HG03135 (cell line): ENCODE data around the gene WT1.

Experiments used
- ATAC-seq: cut with Tn5 transposase; IDR thresholded peaks from one replicate; pipeline ENCODE4 v1.9.1; 2021; ENCODE audit warnings: mild to moderate bottlenecking, moderate library complexity; ENCODE audit not compliant: unreplicated experiment

Gene WT1

DNA sequence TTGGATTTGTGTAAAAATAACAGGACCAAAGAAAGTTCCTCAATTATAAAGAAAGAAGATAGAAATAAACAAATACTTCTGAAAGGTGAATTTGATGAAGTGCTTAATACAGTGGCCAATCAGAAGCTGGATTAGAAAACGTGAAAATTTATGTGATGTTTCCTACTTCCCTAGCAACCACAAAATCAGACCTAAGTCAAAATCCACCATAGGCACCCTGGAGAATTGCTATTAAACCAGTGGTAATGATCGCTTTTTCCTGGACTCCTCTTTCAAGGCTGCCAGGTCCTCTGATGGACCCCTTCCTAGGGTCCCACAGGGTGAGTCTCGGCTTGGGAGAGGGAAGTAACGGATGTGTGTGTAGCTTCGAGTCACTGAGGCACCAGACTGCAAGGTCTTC, 9.6 kb downstream of the WT1 start:
- no peak for ATAC-seq

DNA sequence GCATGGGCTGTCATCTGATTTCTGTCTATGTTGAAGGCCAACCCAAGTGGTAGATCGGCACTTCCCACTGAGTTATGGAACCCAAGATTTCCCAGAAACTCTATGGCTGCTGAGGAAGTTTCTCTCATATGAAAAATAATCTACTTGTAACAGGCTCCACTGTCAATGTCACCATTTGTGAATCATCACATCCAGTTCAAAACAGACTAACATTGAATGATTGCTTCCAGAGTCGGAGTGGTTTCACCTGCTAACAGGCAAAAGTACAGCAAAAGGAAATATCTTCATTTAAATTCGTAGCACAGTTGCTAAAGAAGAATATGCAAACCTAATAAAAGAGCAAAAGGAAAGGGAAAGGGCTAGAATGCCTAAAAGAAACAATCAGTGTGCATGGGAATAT, 12.8 kb downstream of the WT1 start:
- ATAC-seq: no peak

GRCh38 chr11:32421992-32422391, 13.3 kb downstream of the WT1 start:
- no peak for ATAC-seq

GRCh38 chr11:32420937-32421901, 14.1 kb downstream of the WT1 start:
- ATAC-seq: peak; percentile 82

DNA sequence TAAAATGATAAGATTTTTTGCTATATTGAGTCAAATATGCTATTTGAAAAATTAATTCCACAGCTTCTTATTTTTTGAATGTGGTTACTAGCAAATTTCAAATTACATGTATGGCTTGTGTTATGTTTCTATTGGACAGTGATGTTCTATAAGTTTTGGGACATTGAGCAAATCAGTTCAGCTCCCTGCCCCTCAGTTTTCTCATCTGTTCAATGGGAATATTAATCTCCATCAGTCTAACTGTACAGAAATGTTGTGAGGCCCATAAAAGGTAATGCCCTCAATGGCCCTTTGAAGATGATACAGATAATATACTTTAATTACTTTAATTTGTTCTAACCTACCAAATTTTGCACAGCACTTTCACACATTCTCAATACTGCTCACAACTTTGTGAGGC, 15.2 kb downstream of the WT1 start:
- ATAC-seq: no peak

- ATAC-seq: no peak
Observed at GRCh38 chr11:32418836-32419235, 16.5 kb downstream of the WT1 start.

GRCh38 chr11:32417806-32418205, 17.5 kb downstream of the WT1 start:
- no peak for ATAC-seq

DNA sequence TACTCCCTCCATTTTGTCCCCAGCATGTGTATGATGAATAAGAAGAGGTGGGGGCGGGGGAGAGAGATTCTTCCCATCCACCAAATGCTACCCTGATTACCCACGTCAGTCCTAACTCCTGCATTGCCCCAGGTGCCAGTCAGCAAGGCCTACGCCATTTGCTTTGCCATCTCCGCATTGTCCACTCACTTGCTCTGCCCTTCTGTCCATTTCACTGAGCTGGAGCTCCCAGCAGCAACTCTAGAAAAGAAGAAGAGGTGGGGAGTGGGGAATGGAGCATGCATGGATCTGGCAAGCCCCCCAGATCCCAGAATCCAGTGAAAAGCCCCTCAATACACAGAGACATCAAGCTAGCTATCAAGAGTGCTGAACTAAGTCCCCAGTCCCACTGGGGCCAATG, 19.0 kb downstream of the WT1 start:
- no peak for ATAC-seq

GRCh38 chr11:32414925-32415324, 20.4 kb downstream of the WT1 start:
- no peak for ATAC-seq

GRCh38 chr11:32411942-32412615, 23.3 kb downstream of the WT1 start:
- ATAC-seq: no peak

DNA sequence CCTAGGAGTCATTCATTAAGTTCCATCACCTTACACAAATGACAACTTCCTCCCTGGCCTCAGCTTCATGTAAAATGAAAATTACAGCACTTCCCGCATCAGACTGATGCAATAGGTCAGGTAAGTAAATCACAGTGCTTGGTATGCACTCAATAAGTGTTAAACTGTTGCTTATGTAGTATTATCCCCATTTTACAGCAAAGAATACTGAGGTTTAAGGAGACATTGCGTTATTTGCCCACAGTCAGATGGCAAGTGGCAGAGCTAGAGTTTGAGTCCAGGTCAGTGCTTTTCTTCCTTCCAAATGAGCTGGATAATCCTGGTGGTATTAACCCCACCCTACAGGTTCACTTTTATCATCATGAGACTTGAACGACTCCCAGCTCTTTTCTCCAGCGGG, 29.7 kb downstream of the WT1 start:
- ATAC-seq: no peak

DNA sequence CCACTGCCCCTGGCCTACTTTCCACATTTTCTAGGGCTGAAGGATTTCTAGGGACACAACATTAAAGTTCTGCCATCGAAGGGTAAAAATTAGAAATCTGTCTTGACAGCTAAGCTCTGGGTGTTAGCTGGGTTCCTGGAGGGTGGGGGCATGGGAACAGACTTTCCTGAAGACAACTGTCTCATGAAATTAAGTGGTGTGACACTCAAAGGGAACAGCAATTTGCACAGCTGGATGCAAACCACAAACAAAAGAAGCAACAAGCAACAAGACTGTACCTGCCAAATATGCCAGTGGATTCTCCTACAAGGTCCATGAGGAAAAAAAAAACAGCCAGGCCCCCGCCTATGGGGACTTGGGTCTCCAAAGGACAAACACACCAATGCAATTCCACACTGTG, 32.5 kb downstream of the WT1 start:
- ATAC-seq: no peak

DNA sequence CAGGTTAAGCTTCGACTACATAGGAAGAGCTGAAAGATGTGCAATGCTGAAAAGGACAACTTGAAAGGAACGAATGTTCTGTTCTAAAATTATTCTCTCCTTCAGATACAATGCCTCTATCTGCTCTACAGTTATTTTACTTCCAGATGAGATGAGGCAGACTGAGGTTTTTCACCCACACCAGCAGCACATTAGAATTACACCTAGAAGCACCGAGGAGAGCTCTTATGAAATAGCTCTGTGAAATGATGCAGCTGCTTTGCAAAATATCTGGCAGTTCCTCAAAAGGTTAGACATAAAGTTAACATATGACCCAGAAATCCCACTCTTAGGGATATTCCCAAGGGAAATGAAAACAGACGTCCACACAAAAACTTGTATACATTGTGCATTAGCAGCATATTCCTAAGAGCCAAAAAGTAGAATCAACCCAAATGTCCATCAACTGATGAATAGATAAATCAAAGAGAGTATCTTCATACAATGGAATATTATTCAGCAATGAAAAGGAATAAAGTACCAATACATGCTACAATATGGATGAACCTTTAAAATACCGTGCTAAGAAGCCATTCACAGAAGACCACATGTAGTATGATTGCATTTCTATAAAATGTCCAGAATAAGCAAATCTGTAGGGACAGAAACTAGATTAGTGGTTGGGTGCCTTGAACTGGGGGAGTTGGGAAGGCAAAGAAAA, 34.5 kb downstream of the WT1 start:
- ATAC-seq: no peak

GRCh38 chr11:32400196-32400595, 35.1 kb downstream of the WT1 start:
- no peak for ATAC-seq

GRCh38 chr11:32396991-32397390, 38.3 kb downstream of the WT1 start:
- no peak for ATAC-seq

GRCh38 chr11:32396331-32396730, 39.0 kb downstream of the WT1 start:
- peak; percentile 72 for ATAC-seq

DNA sequence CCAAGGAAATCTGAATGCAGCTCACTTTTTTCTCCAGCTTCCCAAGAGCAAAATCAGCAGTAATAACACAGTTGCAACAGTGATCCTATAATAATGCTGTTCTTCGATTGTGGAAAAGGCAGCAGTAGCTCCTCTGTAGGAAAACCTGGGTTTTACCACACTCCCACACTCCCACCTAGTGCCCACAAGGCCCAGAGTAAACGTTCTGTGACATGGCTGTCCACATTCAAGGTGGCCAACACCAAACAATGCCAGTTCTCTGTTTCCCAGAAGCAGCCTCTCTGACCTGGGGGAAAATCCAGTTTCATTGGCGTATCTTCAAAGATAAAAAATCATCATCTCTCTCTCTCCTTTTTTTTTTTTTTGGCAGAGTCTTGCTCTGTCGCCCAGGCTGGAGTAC, 40.2 kb downstream of the WT1 start:
- no peak for ATAC-seq

GRCh38 chr11:32392840-32393239, 42.5 kb downstream of the WT1 start:
- ATAC-seq: no peak

DNA sequence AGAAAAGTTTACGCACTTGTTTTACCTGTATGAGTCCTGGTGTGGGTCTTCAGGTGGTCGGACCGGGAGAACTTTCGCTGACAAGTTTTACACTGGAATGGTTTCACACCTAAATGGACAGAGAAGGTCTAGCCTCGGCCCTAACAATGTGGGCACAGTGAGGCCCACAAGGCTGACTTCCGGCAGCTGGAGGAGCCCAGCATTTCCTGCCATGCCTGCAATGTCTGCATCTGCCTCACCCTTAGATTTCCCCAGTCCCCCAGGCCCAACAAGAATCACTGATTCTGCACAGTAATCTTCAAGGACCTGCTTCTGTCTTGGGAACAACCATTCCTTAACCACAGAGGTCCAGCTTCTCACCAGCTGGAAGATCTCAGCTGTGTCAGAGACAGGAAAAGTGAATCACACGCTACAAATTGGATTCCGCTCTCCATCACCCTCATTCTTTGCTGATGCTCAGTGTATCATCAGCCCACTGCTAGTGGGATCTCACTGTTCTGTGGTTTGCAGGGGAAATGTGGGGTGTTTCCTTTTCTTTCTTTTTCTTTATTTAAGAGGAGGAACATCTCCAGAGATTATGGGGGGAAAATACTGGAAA, 43.3 kb downstream of the WT1 start:
- no peak for ATAC-seq

DNA sequence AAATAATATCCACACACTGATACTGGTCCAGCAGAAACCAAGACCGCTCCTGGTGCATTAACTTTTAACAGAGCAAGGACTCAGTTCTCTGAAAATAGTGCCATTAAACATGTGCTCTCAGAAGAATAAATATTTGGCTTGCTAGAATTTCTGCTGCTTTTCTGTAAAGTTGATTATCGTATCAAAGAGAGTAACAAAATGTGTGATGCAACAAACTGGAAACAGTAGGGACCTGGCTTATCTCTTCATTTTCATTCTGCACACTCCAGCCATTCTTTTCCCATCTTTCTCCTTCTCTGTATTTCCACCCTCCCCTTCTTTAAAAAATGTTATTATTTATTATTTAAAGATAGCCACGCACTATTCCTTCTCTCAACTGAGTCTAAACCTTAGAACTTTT, 43.9 kb downstream of the WT1 start:
- no peak for ATAC-seq

GRCh38 chr11:32390712-32391111, 44.6 kb downstream of the WT1 start:
- no peak for ATAC-seq
